ENCODE results near the gene PGLYRP2.

DNA sequence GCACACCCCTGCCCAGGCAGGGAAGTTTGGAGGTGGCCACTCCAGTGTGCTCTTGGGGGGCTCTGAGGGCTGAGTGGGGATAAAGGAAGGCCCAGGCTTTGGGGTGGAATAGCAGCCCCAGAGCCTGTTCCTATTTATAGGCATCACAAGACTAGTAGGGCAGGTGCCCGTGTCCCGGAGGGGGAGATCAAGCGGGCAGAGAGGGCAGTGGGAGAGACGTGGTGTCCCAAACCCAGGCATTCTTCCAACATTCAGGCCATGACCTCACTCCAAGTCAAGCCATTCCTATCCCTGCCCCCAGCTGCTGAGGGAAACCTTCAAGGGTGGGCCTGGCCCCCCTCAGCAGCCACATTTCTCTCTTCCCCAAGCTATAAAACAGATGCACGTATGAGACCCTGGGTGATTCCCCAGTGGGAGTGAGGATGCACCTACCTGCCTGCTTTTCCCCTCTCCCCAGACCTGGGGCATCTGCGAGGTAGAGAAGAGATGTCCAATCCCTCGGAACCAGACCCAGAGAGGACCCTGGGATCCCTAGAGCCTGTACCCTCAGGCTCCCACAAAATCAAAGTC is 33.4 kb downstream of the PGLYRP2 start:
- TF ChIP-seq, protein P1, sequence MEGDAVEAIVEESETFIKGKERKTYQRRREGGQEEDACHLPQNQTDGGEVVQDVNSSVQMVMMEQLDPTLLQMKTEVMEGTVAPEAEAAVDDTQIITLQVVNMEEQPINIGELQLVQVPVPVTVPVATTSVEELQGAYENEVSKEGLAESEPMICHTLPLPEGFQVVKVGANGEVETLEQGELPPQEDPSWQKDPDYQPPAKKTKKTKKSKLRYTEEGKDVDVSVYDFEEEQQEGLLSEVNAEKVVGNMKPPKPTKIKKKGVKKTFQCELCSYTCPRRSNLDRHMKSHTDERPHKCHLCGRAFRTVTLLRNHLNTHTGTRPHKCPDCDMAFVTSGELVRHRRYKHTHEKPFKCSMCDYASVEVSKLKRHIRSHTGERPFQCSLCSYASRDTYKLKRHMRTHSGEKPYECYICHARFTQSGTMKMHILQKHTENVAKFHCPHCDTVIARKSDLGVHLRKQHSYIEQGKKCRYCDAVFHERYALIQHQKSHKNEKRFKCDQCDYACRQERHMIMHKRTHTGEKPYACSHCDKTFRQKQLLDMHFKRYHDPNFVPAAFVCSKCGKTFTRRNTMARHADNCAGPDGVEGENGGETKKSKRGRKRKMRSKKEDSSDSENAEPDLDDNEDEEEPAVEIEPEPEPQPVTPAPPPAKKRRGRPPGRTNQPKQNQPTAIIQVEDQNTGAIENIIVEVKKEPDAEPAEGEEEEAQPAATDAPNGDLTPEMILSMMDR (IDR thresholded peaks at IDR 0.05), result no peak
- TF ChIP-seq POLR2A (IDR thresholded peaks at IDR 0.05), result no peak

All from adrenal gland (tissue), 5 donors.